Measurements from ENCODE around the gene S100PBP. TPM values are rescaled to one million over a fixed set of nuclear protein-coding genes. Genes with fewer than 3 reads are reported as not detected.

S100PBP gene
- polyA plus RNA-seq, 3 donors = 6.6 to 17.4 (median 7.1) TPM

DNA sequence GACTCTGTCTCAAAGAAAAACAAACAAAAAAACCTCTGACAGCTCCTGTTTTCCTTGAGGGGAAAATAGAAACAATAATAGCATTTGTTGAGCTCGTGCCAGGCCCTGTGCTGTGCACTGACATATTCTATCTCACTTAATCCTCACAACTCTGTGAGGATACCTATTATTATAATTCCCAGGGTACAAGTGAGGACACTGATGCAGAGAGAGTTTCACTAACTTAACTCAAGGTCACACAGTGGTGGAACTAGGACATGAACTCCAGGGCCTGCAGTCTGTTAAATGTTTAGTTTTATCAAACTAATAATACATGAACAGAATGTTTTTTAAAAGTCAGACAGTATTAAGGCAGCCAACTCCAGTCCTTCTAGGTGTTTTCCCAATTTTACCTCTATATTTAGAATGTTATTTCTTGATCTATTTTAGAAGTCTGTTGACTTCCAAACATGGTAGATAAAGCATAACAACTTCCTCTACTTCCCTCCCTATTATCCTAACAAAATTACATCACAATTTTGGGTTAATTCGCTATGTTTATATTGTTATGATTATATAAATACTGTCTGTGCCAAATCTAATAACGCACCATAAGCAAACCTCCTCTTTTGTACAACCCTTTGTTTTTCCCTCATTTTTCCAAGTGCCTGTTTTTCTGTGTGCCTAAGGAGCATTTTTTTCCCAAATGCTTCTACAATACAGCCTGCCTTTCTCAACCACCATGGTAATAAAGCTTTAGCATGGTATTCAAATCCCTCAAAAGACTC is 48.4 kb downstream of the S100PBP start:
- Histone ChIP-seq H3K79me2 (ENCODE audit: insufficient read depth, low read length) (no peaks in the 10 kb centered on the region), H3K9ac (ENCODE audit: insufficient read depth, low read length, poor library complexity, severe bottlenecking) (no peak overlapping the region), H3K27ac (ENCODE audit: low read depth in 1 of 2, low read length in 2 of 2) (no peak overlapping the region), H3K4me3 (replicated peaks in 1 of 3; ENCODE audit: low read depth in 2 of 3, low read length in 3 of 3) (no peak overlapping the region), H3K36me3 (replicated peaks in 1 of 2; ENCODE audit: control insufficient read depth in 1 of 2, insufficient read depth in 2 of 2, low read length in 2 of 2) (peaks cover 10 to 34% of the 10 kb centered on the region in 2 donors), H2AFZ (ENCODE audit: insufficient read depth, low read depth, low read length, poor library complexity, severe bottlenecking) (no peak overlapping the region), H3K4me2 (replicated peaks; ENCODE audit: extremely low read depth, low read length, poor library complexity, severe bottlenecking) (no peak overlapping the region), H3K27me3 (ENCODE audit: control insufficient read depth in 2 of 2, insufficient read depth in 2 of 2, low read length in 2 of 2) (peaks cover 10 to 14% of the 10 kb centered on the region in 2 donors), H3K4me1 (ENCODE audit: control insufficient read depth in 1 of 2, insufficient read depth in 2 of 2, low read length in 2 of 2) (no peaks in the 10 kb centered on the region), H4K20me1 (ENCODE audit: insufficient read depth, low read length) (no peaks in the 10 kb centered on the region), H3K9me3 (replicated peaks in 1 of 2; ENCODE audit: control insufficient read depth in 1 of 2, insufficient read depth in 1 of 2, low read length in 2 of 2) (no peaks in the 10 kb centered on the region)
- Mint-ChIP-seq H3K4me3 (no peak overlapping the region), H3K4me1 (peaks cover 3% of the 10 kb centered on the region), H3K27me3 (ENCODE audit: low read depth in 3 of 3) (peaks cover 15 to 21% (median 18%) of the 10 kb centered on the region in 3 donors), H3K36me3 (peaks cover 38 to 50% of the 10 kb centered on the region in 2 donors), H3K27ac (no peak overlapping the region), H3K9me3 (peaks cover 0 to 2% (median 0%) of the 10 kb centered on the region in 7 donors)
- TF ChIP-seq, protein P1, sequence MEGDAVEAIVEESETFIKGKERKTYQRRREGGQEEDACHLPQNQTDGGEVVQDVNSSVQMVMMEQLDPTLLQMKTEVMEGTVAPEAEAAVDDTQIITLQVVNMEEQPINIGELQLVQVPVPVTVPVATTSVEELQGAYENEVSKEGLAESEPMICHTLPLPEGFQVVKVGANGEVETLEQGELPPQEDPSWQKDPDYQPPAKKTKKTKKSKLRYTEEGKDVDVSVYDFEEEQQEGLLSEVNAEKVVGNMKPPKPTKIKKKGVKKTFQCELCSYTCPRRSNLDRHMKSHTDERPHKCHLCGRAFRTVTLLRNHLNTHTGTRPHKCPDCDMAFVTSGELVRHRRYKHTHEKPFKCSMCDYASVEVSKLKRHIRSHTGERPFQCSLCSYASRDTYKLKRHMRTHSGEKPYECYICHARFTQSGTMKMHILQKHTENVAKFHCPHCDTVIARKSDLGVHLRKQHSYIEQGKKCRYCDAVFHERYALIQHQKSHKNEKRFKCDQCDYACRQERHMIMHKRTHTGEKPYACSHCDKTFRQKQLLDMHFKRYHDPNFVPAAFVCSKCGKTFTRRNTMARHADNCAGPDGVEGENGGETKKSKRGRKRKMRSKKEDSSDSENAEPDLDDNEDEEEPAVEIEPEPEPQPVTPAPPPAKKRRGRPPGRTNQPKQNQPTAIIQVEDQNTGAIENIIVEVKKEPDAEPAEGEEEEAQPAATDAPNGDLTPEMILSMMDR (IDR thresholded peaks at IDR 0.05) = no peak
- DNase-seq = no peak
- intact Hi-C loops (cut with micrococcal nuclease) = no loop called here
- no CpG with 5 or more reads among the region's 3 CpGs for WGBS (ENCODE audit: insufficient coverage)

GRCh38 chr1:32867151-32867550 is 49.7 kb downstream of the S100PBP start:
- Histone ChIP-seq H3K9ac (ENCODE audit: insufficient read depth, low read length, poor library complexity, severe bottlenecking) (no peak overlapping the region), H3K27ac (ENCODE audit: low read depth in 1 of 2, low read length in 2 of 2) (no peak overlapping the region), H3K4me2 (replicated peaks; ENCODE audit: extremely low read depth, low read length, poor library complexity, severe bottlenecking) (no peak overlapping the region), H3K4me1 (ENCODE audit: control insufficient read depth in 1 of 2, insufficient read depth in 2 of 2, low read length in 2 of 2) (no peaks in the 10 kb centered on the region), H4K20me1 (ENCODE audit: insufficient read depth, low read length) (no peaks in the 10 kb centered on the region), H3K27me3 (ENCODE audit: control insufficient read depth in 2 of 2, insufficient read depth in 2 of 2, low read length in 2 of 2) (peaks cover 23 to 27% of the 10 kb centered on the region in 2 donors), H2AFZ (ENCODE audit: insufficient read depth, low read depth, low read length, poor library complexity, severe bottlenecking) (no peak overlapping the region), H3K9me3 (replicated peaks in 1 of 2; ENCODE audit: control insufficient read depth in 1 of 2, insufficient read depth in 1 of 2, low read length in 2 of 2) (no peaks in the 10 kb centered on the region), H3K36me3 (replicated peaks in 1 of 2; ENCODE audit: control insufficient read depth in 1 of 2, insufficient read depth in 2 of 2, low read length in 2 of 2) (peaks cover 7 to 20% of the 10 kb centered on the region in 2 donors), H3K79me2 (ENCODE audit: insufficient read depth, low read length) (no peaks in the 10 kb centered on the region), H3K4me3 (replicated peaks in 1 of 3; ENCODE audit: low read depth in 2 of 3, low read length in 3 of 3) (no peak overlapping the region)
- no peak overlapping the region for H3K27ac Mint-ChIP-seq
- no peak overlapping the region for H3K4me3 Mint-ChIP-seq
- no peak for DNase-seq
- peaks cover 0 to 7% (median 1%) of the 10 kb centered on the region in 7 donors for H3K9me3 Mint-ChIP-seq
- H3K4me1 Mint-ChIP-seq = peaks cover 10% of the 10 kb centered on the region
- WGBS (ENCODE audit: insufficient coverage) = 100% methylated on average over 3 of the region's 5 CpGs
- TF ChIP-seq, protein P1 (IDR thresholded peaks at IDR 0.05) = no peak
- intact Hi-C loops (cut with micrococcal nuclease) = no loop called here
- H3K36me3 Mint-ChIP-seq = peaks cover 31 to 43% of the 10 kb centered on the region in 2 donors
- peaks cover 27 to 33% (median 30%) of the 10 kb centered on the region in 3 donors for H3K27me3 Mint-ChIP-seq (ENCODE audit: low read depth in 3 of 3)
